Subcutaneous abdominal adipose tissue (tissue), 5 donors: ENCODE data around the gene RLBP1.

ENCODE experiments used
- H3K27ac ChIP-seq: one replicate; pipeline ENCODE4 v1.7.0; 2013; ENCODE audit warnings: low read depth, mild to moderate bottlenecking, inconsistent platforms, low read length, moderate library complexity
- H3K27me3 ChIP-seq, 5 donors: one replicate each; pipeline ENCODE4 v1.7.0; 2013; ENCODE audit warnings: low read length in 5 of 5, inconsistent platforms in 1 of 5; ENCODE audit not compliant: control insufficient read depth in 5 of 5, insufficient read depth in 4 of 5
- H3K36me3 ChIP-seq, 5 donors: one replicate each; pipeline ENCODE4 v1.7.0; 2013; ENCODE audit warnings: low read length in 5 of 5; ENCODE audit not compliant: control insufficient read depth in 5 of 5, insufficient read depth in 5 of 5
- H3K4me1 ChIP-seq, 5 donors: one replicate each; pipeline ENCODE4 v1.7.0; 2013; ENCODE audit warnings: low read length in 5 of 5, mild to moderate bottlenecking in 3 of 5, moderate library complexity in 1 of 5; ENCODE audit not compliant: control insufficient read depth in 5 of 5, insufficient read depth in 5 of 5
- H3K4me3 ChIP-seq, 5 donors: one replicate each; pipeline ENCODE4 v1.7.0; 2013; ENCODE audit warnings: low read length in 5 of 5, low read depth in 1 of 5
- H3K9ac ChIP-seq, 5 donors: one replicate each; pipeline ENCODE4 v1.7.0; 2013; ENCODE audit warnings: low read length in 5 of 5, mild to moderate bottlenecking in 4 of 5, moderate library complexity in 3 of 5
- H3K9me3 ChIP-seq, 5 donors: one replicate each; pipeline ENCODE4 v1.7.0; 2013; ENCODE audit warnings: low read length in 5 of 5; ENCODE audit not compliant: control insufficient read depth in 5 of 5
- donor health status: healthy.
- donor health status: healthy.
- donor health status: healthy.
- donor health status: healthy.
- donor health status: healthy.

The RLBP1 gene

GRCh38 chr15:89170364-89170763 is 51.0 kb downstream of the RLBP1 start:
- peaks cover 0 to 6% (median 0%) of the 10 kb centered on the region in 5 donors for H3K36me3 ChIP-seq
- no peak overlapping the region for H3K4me3 ChIP-seq
- peaks cover 2 to 29% (median 11%) of the 10 kb centered on the region in 5 donors for H3K4me1 ChIP-seq
- no peaks in the 10 kb centered on the region for H3K27me3 ChIP-seq
- H3K27ac ChIP-seq, result no peak overlapping the region
- H3K9me3 ChIP-seq, result no peaks in the 10 kb centered on the region
- no peak overlapping the region for H3K9ac ChIP-seq

GRCh38 chr15:89168316-89168833 is 53.0 kb downstream of the RLBP1 start:
- no peaks in the 10 kb centered on the region for H3K27me3 ChIP-seq
- no peaks in the 10 kb centered on the region for H3K9me3 ChIP-seq
- H3K27ac ChIP-seq, result peak overlapping the region; percentile 31
- no peak overlapping the region for H3K4me3 ChIP-seq
- H3K9ac ChIP-seq, result no peak overlapping the region
- peaks cover 2 to 35% (median 18%) of the 10 kb centered on the region in 5 donors for H3K4me1 ChIP-seq
- H3K36me3 ChIP-seq, result peaks cover 0 to 5% (median 1%) of the 10 kb centered on the region in 5 donors

- H3K27me3 ChIP-seq, result no peaks in the 10 kb centered on the region
- H3K9ac ChIP-seq, result no peak overlapping the region
- no peak overlapping the region for H3K4me3 ChIP-seq
- no peaks in the 10 kb centered on the region for H3K9me3 ChIP-seq
- peaks cover 2 to 32% (median 12%) of the 10 kb centered on the region in 5 donors for H3K4me1 ChIP-seq
- peak overlapping the region; percentile 31 for H3K27ac ChIP-seq
- peaks cover 0 to 8% (median 4%) of the 10 kb centered on the region in 5 donors for H3K36me3 ChIP-seq
These were observed 53.9 kb downstream of the RLBP1 start for GRCh38 chr15:89167267-89168176.

GRCh38 chr15:89165677-89166076 is 55.7 kb downstream of the RLBP1 start:
- no peak overlapping the region for H3K4me3 ChIP-seq
- H3K9me3 ChIP-seq, result no peaks in the 10 kb centered on the region
- H3K27me3 ChIP-seq, result no peaks in the 10 kb centered on the region
- peaks cover 0 to 8% (median 4%) of the 10 kb centered on the region in 5 donors for H3K36me3 ChIP-seq
- no peak overlapping the region for H3K27ac ChIP-seq
- no peak overlapping the region for H3K9ac ChIP-seq
- peaks cover 2 to 31% (median 12%) of the 10 kb centered on the region in 5 donors for H3K4me1 ChIP-seq

GRCh38 chr15:89164712-89165211 is 56.6 kb downstream of the RLBP1 start:
- peaks cover 2 to 31% (median 12%) of the 10 kb centered on the region in 5 donors for H3K4me1 ChIP-seq
- no peaks in the 10 kb centered on the region for H3K9me3 ChIP-seq
- H3K4me3 ChIP-seq, result no peak overlapping the region
- no peak overlapping the region for H3K27ac ChIP-seq
- H3K27me3 ChIP-seq, result no peaks in the 10 kb centered on the region
- no peak overlapping the region for H3K9ac ChIP-seq
- peaks cover 0 to 12% (median 4%) of the 10 kb centered on the region in 5 donors for H3K36me3 ChIP-seq

GRCh38 chr15:89163271-89164055 is 57.9 kb downstream of the RLBP1 start:
- H3K4me1 ChIP-seq, result peaks cover 2 to 31% (median 12%) of the 10 kb centered on the region in 5 donors
- H3K27me3 ChIP-seq, result no peaks in the 10 kb centered on the region
- no peak overlapping the region for H3K27ac ChIP-seq
- no peak overlapping the region for H3K9ac ChIP-seq
- H3K36me3 ChIP-seq, result peaks cover 0 to 21% (median 4%) of the 10 kb centered on the region in 5 donors
- no peaks in the 10 kb centered on the region for H3K9me3 ChIP-seq
- no peak overlapping the region for H3K4me3 ChIP-seq

GRCh38 chr15:89161666-89162065 is 59.7 kb downstream of the RLBP1 start:
- peaks cover 3 to 33% (median 5%) of the 10 kb centered on the region in 5 donors for H3K36me3 ChIP-seq
- H3K27me3 ChIP-seq, result no peaks in the 10 kb centered on the region
- no peaks in the 10 kb centered on the region for H3K9me3 ChIP-seq
- H3K27ac ChIP-seq, result no peak overlapping the region
- no peak overlapping the region for H3K4me3 ChIP-seq
- H3K9ac ChIP-seq, result no peak overlapping the region
- H3K4me1 ChIP-seq, result peaks cover 2 to 19% (median 12%) of the 10 kb centered on the region in 5 donors
